ENCODE data around the gene EGFL7.

Gene EGFL7

DNA sequence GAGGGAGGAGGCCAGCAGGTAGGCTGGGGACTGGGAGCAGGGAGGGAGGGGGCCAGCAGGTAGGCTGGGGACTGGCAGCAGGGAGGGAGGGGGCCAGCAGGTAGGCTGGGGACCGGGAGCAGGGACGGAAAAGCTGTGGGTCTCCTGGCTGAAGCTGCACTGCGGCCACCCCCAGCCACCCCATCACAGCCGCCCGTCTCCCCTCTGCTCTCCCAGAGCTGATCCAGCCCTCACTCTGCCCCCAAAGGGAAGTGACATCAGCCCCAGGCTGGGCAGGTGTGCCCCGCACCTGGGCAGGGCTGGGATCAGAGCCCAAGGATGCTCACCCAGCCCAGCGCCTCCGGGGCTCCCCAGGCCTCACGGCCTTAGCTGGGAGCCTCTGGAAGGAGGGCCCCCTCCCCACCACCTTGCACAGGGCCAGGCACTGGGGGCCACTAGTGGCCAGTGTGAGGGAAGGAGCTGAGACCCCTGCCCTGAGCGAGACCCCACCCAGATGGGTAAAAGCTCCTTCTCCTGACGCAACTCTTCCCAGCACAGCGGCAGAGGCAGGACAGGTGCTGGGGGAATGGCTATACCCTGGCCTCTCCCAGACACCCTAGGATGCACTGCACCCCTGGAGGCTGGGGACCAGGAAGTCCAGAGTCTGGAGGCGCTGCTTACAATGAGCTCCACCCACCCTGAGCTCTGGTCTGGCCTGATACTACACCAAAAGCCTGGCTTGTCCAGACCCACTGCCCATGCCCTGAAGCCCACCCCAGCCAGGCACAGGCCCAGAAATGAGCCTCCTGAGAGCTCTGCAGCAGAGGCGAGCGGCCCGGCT, 13.0 kb downstream of the EGFL7 start:
- DNase-seq, result no peak

DNA sequence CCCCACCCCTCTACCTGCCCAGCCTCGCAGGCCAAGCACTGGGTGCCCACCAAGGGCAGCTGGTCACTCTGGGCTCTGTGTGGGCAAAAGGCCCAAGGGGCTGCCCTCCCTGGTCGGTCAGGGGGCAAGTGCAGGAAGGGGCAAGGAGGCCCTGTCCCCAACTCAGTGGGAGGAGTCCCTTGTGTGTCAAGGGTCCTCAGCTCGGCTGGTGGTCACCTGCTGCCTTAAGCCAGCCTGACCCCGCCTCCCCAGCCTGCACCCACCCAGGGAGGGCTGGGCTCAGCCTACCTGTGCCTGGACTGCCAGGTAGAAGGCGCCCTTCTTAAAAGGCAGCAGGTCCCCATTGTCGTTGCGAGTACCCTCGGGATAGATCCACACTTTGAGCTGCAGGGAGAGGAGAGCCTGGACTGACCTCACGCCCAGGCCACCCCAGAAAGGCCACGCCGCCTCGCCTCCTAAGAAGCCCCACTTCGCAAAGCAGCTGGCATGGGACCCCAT, 13.6 kb downstream of the EGFL7 start:
- no peak for DNase-seq

- no peak for DNase-seq
Observed at GRCh38 chr9:136676920-136677686, 14.4 kb downstream of the EGFL7 start.

DNA sequence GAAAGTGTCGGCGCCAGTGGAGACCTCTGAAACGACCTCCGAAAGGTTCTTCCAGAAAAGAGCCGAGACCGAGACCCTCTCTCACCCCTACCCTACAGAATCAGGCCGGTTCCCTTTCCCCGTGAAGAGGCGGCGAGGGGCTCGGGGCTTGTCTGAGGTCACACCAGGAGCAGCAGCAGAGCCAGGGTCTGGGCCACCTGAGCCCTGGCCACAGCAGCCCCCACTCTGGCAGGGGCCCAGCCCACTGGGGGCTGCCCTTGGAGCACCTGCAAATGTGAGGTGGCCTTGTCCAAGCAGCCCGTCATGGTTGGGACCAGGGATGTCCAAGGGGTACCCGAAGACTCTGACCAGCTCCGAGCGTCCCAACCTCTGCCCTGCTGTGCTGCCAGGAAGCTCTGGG, 15.3 kb downstream of the EGFL7 start:
- no peak for DNase-seq

DNA sequence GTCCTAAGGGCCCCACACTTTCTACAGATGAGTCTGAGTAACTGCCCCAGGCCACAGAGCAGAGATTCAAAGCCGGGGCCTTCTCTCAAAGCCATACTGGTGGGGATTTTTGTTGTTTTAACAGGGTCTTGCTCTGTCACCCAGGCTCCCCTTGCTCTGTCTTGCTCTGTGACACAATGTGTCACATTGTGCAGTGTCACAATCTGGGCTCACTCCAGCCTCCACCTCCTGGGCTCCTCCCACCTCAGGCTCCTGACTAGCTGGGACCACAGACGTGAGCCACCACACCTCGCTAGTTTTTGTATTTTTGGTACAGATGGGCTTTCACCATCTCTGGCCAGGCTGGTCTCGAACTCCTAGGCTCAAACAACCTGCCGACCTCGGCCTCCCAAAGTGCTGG, 15.9 kb downstream of the EGFL7 start:
- no peak for DNase-seq

GRCh38 chr9:136679431-136679941, 16.8 kb downstream of the EGFL7 start:
- no peak for DNase-seq

DNA sequence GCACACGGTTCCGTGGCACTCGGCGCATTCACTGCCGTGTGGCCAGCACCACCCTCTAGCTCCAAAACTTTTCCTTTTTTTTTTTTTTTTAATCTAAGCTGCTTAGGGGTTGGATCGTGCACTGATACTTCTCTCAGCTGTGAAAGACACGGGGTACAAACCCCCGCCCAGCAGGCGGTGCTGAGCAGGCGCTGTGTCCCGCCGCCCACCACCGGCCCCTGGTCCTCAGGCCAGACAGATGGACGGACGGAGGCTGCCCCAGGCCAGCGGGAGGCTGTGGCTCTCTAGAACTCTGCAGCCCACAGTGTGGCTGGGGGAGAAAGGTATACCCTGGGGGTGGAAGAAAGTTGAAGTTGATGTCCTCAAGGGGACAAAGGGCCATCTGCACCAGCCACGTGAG, 18.3 kb downstream of the EGFL7 start:
- no peak for DNase-seq

GRCh38 chr9:136681945-136682699, 19.4 kb downstream of the EGFL7 start:
- DNase-seq, result no peak

- DNase-seq, result no peak
Observed at GRCh38 chr9:136682710-136683109, 20.0 kb downstream of the EGFL7 start.

DNA sequence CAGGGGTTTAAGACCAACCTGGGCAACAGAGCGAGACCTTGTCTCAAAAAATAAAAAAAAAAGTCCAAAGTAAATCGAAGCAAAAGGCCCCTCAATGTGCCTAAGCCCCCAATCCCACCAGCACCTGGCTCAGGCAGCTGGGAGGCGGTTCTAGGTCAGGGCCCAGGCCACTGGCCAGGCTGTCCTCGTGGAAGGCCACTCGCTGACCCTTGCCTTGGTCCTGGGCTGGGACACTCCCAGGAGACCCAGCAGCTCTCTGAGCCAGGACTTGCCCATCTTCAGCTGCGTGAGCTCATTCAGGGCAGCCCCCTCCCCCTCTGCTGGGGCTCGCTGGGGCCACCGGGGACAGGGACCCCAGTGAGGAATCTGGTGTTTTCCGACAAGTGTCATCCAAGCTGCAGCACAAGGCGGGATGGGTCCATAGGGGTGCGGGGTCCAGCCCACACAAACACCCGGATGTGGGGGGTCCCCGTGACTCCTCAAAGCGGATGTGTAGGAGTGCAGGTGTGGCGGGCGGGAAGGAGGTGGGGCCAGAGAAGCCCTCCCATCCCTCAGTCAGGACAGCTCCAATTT, 20.5 kb downstream of the EGFL7 start:
- DNase-seq, result no peak

DNA sequence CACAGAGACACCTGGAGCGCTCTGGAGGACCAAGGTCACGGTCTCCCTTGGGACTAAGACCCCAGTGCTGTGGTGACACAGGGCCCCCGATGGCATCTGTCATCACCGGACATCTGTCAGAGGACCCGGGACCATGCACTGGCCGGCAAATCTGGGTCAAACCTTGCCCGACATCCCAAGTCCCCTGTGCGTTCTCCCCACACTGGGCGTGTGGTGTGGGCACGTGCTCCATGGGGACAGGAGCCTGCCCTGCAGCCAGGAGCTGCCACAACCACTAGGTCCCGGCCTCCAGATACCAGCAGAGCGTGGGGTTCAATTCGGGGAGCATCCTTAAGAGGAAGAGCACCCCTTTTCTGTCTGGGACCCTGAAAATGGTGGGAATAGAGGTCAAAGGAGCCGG, 21.0 kb downstream of the EGFL7 start:
- DNase-seq, result no peak

GRCh38 chr9:136684339-136684738, 21.6 kb downstream of the EGFL7 start:
- no peak for DNase-seq

- no peak for DNase-seq
Observed at GRCh38 chr9:136684799-136685198, 22.1 kb downstream of the EGFL7 start.

- no peak for DNase-seq
Observed at GRCh38 chr9:136685216-136685615, 22.5 kb downstream of the EGFL7 start.

DNA sequence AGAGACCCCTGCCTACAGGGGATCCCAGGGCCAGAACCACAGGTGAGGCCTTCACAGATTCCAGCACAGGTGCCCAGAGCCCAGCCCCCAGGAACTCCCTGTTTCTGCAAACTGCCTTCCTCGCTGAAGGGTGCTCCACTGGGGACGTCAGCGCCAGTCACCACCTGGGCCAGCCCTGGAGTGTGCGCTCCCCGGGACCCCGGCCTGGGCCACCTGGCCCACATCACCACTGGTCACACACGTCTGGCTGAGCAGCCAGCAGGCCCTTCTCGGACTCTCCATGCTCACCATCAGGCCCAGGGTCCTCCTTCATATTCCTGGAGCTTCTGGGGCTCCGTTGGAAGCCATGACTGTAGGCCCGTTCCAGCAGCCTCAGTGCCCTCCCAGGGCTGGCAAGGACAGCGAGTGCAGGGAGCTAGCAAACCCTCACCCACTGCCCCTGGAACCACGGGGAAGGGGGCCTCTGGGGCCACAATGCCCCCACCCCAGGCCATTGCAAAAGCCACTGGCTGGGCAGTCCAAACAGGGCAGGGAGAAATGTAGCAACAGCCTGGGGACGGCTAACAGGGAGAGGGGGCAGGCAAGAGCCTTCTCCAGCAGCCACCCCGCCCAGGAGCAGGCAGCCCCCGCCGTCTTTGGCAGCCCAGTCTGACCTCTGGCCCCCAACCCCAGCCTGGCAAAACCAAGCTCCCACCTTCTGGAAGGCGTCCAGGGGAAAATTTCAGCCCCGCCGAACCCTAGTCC, 23.2 kb downstream of the EGFL7 start:
- no peak for DNase-seq

DNA sequence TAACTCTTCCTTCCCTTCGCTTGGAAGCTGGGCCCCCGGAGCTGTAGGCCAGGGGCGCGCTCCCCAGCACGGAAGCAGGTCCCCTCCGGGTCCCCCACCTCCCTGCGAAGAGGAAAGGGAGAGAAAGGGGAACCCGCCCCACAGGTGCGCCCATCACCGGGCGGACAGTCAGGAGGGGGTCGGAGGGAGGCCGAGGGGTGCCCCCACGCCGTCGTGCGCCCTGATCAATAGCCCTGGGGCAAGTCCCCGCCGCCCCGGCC, 23.7 kb downstream of the EGFL7 start:
- no peak for DNase-seq

- peak; percentile 30 for DNase-seq
Observed at GRCh38 chr9:136686794-136687711, 24.3 kb downstream of the EGFL7 start, which contains the start of gene AGPAT2. AGPAT2 (minus strand) TSS chr9:136687457; CDS start chr9:136687357, 100 bp downstream.

- no peak for DNase-seq
Observed at GRCh38 chr9:136687721-136688223, 25.1 kb downstream of the EGFL7 start.

DNA sequence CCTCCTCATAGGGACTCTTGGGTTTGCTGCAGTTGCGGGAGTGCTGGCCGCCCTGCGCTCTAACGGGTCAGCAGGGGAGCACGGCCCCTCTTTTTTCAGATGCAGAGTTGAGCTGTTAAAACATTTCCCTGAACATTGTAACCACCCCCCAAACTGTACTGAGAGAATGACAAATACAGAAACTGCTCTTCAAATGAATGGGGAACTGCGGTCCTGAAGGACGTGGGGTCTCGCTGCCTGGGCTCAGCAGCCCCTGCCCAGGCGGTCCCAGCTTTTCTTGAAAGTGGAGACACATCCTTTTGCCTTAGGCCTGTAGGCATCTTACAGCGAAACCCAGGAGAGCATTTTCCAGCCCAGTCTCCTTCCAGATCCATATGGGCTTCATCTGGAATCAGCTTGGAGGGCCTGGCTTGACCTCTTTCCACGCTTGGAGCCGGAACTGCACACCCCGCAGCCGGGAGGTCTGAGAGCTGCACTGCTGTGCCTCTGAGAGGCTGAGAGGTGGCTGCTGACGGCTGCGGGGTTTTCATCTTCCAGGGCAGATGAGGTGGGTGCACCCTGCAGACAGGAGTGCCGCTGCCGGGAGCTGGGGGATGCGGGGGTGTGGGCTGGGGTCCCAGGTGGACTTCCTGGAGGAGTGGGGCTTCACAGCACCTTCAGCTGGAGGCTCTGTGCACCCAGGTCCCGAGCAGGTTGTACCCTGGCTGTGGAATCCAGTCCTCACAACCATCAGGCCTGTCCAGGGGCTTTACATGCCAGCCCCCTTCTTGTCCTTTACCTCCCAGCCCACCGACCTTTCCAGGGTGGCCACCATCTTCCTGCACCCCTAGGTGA, 25.8 kb downstream of the EGFL7 start:
- DNase-seq, result no peak

GRCh38 chr9:136689108-136689460, 26.4 kb downstream of the EGFL7 start:
- DNase-seq, result no peak
